HEK293 (cell line): Measurements from ENCODE around the gene SUPT3H.

Source experiments
- CTCF ChIA-PET: fragments of 350-600 bp; formaldehyde crosslinking; extraction: SDS; loops from one replicate; lab custom pipeline; 2021; ENCODE audit warnings: antibody characterized with exemption; lab: Yijun Ruan, JAX
- POLR2A ChIA-PET: fragments of 300-600 bp; formaldehyde crosslinking; extraction: SDS; loops from one replicate; lab custom pipeline; 2020; ENCODE audit warnings: antibody characterized with exemption, inconsistent platforms; lab: Yijun Ruan, JAX
- H3K27ac ChIP-seq: fragments of 200-500 bp; sonication (Bioruptor generic); 2 replicates; pipeline ENCODE4 v1.5.1; 2014; ENCODE audit warnings: low read depth, low read length, control low read depth, inconsistent platforms; ENCODE audit errors: extremely low read depth
- H3K36me3 ChIP-seq, 2 experiments: fragments of 200-500 bp in 1 of 2; sonication (Bioruptor generic) in 1 of 2; 1 replicate in 1 of 2; 2 replicates in 1 of 2; pipeline ENCODE4 v1.5.1; 2014 to 2017; ENCODE audit warnings: inconsistent platforms in 2 of 2, low read length in 2 of 2; ENCODE audit not compliant: control insufficient read depth in 2 of 2, insufficient read depth in 1 of 2
- H3K4me1 ChIP-seq: fragments of 200-500 bp; sonication (Bioruptor generic); 2 replicates; pipeline ENCODE4 v1.5.1; 2014; ENCODE audit warnings: mild to moderate bottlenecking, low read length, inconsistent platforms; ENCODE audit not compliant: control insufficient read depth, insufficient read depth
- H3K4me3 ChIP-seq: 2 replicates; pipeline ENCODE4 v1.5.1; 2011; ENCODE audit warnings: low read depth, mild to moderate bottlenecking, control low read depth, low read length, moderate library complexity
- H3K9me3 ChIP-seq: fragments of 200-500 bp; sonication (Bioruptor generic); 2 replicates; pipeline ENCODE4 v1.5.1; 2014; ENCODE audit warnings: low read depth, low read length, inconsistent platforms; ENCODE audit not compliant: control insufficient read depth, insufficient read depth
- HOXC10 ChIP-seq: sonication (generic); formaldehyde crosslinking; IDR thresholded peaks from 2 replicates; pipeline ENCODE4 v1.8.1; 2023; ENCODE audit warnings: mild to moderate bottlenecking, missing genetic modification reagents
- OVOL3 ChIP-seq: fragments of 450-650 bp; formaldehyde crosslinking; IDR thresholded peaks from 2 replicates; pipeline ENCODE4 v1.5.1; 2016; ENCODE audit warnings: missing biosample characterization, missing genetic modification characterization
- SCRT2 ChIP-seq: fragments of 450-650 bp; formaldehyde crosslinking; IDR thresholded peaks from 2 replicates; pipeline ENCODE4 v1.5.1; 2016; ENCODE audit warnings: missing biosample characterization, missing genetic modification characterization
- TRIM28 ChIP-seq: IDR thresholded peaks from 2 replicates; pipeline ENCODE4 v1.6.1; 2011; ENCODE audit warnings: low read length, control low read depth, borderline replicate concordance
- ZBTB48 ChIP-seq: fragments of 450-650 bp; formaldehyde crosslinking; IDR thresholded peaks from 2 replicates; pipeline ENCODE4 v1.5.1; 2016; ENCODE audit warnings: missing biosample characterization, missing genetic modification characterization
- ZNF2 ChIP-seq: fragments of 450-650 bp; formaldehyde crosslinking; IDR thresholded peaks from 2 replicates; pipeline ENCODE4 v1.5.1; 2016; ENCODE audit warnings: missing biosample characterization, missing genetic modification characterization
- ZNF274 ChIP-seq, 2 experiments: fragments of 200-500 bp in 1 of 2; fragments of 450-650 bp in 1 of 2; sonication (Bioruptor generic) in 1 of 2; formaldehyde crosslinking in 1 of 2; IDR thresholded peaks; 2 replicates each; pipeline versions ENCODE4 v1.5.1 to v1.6.1; 2014 to 2016; ENCODE audit warnings: borderline replicate concordance in 1 of 2, inconsistent platforms in 1 of 2, low read length in 1 of 2, missing biosample characterization in 1 of 2, missing genetic modification characterization in 1 of 2
- ZNF302 ChIP-seq: fragments of 450-650 bp; formaldehyde crosslinking; IDR thresholded peaks from 2 replicates; pipeline ENCODE4 v1.5.1; 2016; ENCODE audit warnings: missing biosample characterization, missing genetic modification characterization, low read depth
- ZNF354C ChIP-seq: fragments of 450-650 bp; formaldehyde crosslinking; IDR thresholded peaks from 2 replicates; pipeline ENCODE4 v1.5.1; 2016; ENCODE audit warnings: missing biosample characterization, missing genetic modification characterization, low read depth, borderline replicate concordance
- ZNF548 ChIP-seq: fragments of 450-650 bp; formaldehyde crosslinking; IDR thresholded peaks from 2 replicates; pipeline ENCODE4 v1.5.1; 2016; ENCODE audit warnings: missing biosample characterization, missing genetic modification characterization
- ZNF558 ChIP-seq: fragments of 450-650 bp; formaldehyde crosslinking; IDR thresholded peaks from 2 replicates; pipeline ENCODE4 v1.5.1; 2016; ENCODE audit warnings: missing biosample characterization, missing genetic modification characterization
- ZNF585B ChIP-seq: fragments of 450-650 bp; formaldehyde crosslinking; IDR thresholded peaks from 2 replicates; pipeline ENCODE4 v1.5.1; 2016; ENCODE audit warnings: missing biosample characterization, missing genetic modification characterization
- ZNF600 ChIP-seq: fragments of 450-650 bp; formaldehyde crosslinking; IDR thresholded peaks from 2 replicates; pipeline ENCODE4 v1.5.1; 2016; ENCODE audit warnings: missing biosample characterization, missing genetic modification characterization
- ZNF658 ChIP-seq: fragments of 450-650 bp; formaldehyde crosslinking; IDR thresholded peaks from 2 replicates; pipeline ENCODE4; 2016; ENCODE audit warnings: missing biosample characterization, missing genetic modification characterization
- ZNF701 ChIP-seq: fragments of 450-650 bp; formaldehyde crosslinking; IDR thresholded peaks from 2 replicates; pipeline ENCODE4 v1.5.1; 2016; ENCODE audit warnings: missing biosample characterization, missing genetic modification characterization
- TF ChIP-seq, protein P1 (sequence below): fragments of 450-650 bp; formaldehyde crosslinking; IDR thresholded peaks from 2 replicates; pipeline ENCODE4 v1.5.1; 2016; ENCODE audit warnings: missing biosample characterization, missing genetic modification characterization
- TF ChIP-seq, protein P2 (sequence below): fragments of 450-650 bp; formaldehyde crosslinking; IDR thresholded peaks from 2 replicates; pipeline ENCODE4; 2016; ENCODE audit warnings: missing biosample characterization, missing genetic modification characterization
- TF ChIP-seq, protein P3 (sequence below): fragments of 450-650 bp; formaldehyde crosslinking; IDR thresholded peaks from 2 replicates; pipeline ENCODE4 v1.5.1; 2016; ENCODE audit warnings: missing biosample characterization, missing genetic modification characterization
- TF ChIP-seq, protein P4 (sequence below): fragments of 450-650 bp; IDR thresholded peaks from 2 replicates; pipeline ENCODE4 v1.5.1; 2018; ENCODE audit warnings: missing biosample characterization, mild to moderate bottlenecking, missing genetic modification characterization

SUPT3H gene

DNA sequence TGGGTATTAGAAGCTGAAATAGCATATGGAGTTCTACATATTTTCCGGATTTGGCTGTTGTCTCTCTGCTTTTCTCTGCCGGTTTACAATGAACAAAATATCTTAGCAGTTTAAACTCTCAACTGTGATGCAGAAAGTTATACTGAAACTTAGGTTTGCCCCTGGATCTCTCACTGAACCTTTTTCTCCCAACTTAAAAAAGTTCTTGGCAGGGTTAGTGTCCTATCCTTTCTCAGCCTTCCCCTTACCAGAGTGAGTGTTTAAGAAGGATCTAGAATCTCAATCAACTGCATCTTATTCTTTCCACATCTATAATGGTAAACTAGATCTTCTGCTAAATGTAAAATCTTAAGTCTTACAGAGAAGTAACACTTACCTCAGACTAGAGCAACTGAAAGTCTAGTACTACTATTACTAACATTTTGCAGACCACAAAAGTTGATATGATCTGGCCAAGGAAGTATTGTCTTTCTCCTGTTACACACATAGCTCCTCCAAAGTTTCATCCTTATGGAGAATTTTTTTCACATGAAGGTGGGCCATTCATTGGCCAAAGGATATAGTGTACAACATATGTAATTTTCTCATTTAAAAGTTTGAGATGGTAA lies 441.9 kb downstream of the SUPT3H start:
- Histone ChIP-seq H3K36me3 (no peaks in the 10 kb centered on the region), H3K9me3 (no peaks in the 10 kb centered on the region), H3K4me1 (no peaks in the 10 kb centered on the region), H3K4me3 (no peak overlapping the region), H3K27ac (no peak overlapping the region)
- ChIA-PET CTCF (no interaction called here), POLR2A (no interaction called here)
- no peak for TF ChIP-seq ZNF302

DNA sequence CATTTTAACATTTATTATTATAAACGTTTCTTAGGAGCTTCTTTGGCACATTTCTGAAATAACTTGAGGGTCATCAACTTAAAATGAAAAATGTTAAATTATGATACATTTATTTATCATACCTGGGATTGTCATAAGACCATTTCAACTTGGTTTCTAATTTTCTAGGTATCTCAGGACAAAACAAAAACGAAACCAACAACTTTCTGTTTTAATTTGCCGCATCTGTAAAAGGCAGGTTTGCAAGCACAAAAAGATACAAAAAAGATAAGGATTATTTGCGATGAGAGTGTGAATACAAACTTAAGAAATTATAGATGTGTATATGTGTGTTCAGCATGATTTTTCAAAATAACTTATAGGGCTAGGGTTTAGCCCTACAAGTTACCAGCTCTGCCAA lies 444.6 kb downstream of the SUPT3H start:
- H3K9me3 ChIP-seq: no peaks in the 10 kb centered on the region
- H3K36me3 ChIP-seq: no peaks in the 10 kb centered on the region
- POLR2A ChIA-PET: no interaction called here
- no peak overlapping the region for H3K27ac ChIP-seq
- CTCF ChIA-PET: interaction anchor here (1.1 kb wide), 1 partner anchor 277 kb away, joined by 3 read pairs; no protein-coding TSS in a partner anchor
- TF ChIP-seq, protein P1, sequence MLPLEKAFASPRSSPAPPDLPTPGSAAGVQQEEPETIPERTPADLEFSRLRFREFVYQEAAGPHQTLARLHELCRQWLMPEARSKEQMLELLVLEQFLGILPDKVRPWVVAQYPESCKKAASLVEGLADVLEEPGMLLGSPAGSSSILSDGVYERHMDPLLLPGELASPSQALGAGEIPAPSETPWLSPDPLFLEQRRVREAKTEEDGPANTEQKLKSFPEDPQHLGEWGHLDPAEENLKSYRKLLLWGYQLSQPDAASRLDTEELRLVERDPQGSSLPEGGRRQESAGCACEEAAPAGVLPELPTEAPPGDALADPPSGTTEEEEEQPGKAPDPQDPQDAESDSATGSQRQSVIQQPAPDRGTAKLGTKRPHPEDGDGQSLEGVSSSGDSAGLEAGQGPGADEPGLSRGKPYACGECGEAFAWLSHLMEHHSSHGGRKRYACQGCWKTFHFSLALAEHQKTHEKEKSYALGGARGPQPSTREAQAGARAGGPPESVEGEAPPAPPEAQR (tag by site-specific recombination): no peak
- no peak for TF ChIP-seq HOXC10 (CRISPR knock-in tag)
- TF ChIP-seq, protein P2, sequence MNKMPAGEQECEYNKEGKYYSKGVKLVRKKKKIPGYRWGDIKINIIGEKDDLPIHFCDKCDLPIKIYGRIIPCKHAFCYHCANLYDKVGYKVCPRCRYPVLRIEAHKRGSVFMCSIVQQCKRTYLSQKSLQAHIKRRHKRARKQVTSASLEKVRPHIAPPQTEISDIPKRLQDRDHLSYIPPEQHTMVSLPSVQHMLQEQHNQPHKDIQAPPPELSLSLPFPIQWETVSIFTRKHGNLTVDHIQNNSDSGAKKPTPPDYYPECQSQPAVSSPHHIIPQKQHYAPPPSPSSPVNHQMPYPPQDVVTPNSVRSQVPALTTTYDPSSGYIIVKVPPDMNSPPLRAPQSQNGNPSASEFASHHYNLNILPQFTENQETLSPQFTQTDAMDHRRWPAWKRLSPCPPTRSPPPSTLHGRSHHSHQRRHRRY (tag by site-specific recombination): no peak
- TF ChIP-seq ZNF701 (tag by site-specific recombination): no peak
- no peaks in the 10 kb centered on the region for H3K4me1 ChIP-seq
- H3K4me3 ChIP-seq: no peak overlapping the region

DNA sequence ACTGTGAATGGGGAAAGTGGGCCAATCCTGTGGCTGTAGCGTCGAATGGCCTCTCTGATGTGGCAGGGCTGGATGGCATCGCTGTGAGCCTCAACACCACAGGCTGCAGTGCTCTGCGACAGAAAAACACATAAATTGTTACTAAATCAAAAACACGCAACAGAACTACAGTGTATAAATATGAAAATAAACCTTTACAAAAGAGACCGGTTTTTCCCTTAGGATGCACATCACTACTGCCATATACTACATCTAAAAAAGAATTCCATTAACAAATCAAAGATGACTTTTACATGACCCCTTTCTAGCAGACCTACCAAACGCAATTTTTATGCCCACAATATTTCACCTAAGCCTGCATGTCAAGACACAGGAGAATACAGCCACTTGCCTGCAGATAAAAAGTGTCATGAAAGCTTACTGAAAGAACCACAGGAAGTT lies 445.1 kb downstream of the SUPT3H start:
- ChIA-PET POLR2A (no interaction called here), CTCF (interaction anchor here (1.1 kb wide), 1 partner anchor 277 kb away, joined by 3 read pairs; no protein-coding TSS in a partner anchor)
- no peaks in the 10 kb centered on the region for H3K4me1 ChIP-seq
- TF ChIP-seq ZBTB48 (tag by site-specific recombination): no peak
- no peak for TF ChIP-seq SCRT2 (tag by site-specific recombination)
- TF ChIP-seq ZNF585B (tag by site-specific recombination): no peak
- no peak for TF ChIP-seq TRIM28
- TF ChIP-seq, protein P3, sequence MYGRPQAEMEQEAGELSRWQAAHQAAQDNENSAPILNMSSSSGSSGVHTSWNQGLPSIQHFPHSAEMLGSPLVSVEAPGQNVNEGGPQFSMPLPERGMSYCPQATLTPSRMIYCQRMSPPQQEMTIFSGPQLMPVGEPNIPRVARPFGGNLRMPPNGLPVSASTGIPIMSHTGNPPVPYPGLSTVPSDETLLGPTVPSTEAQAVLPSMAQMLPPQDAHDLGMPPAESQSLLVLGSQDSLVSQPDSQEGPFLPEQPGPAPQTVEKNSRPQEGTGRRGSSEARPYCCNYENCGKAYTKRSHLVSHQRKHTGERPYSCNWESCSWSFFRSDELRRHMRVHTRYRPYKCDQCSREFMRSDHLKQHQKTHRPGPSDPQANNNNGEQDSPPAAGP (tag by site-specific recombination): no peak
- TF ChIP-seq, protein P4, sequence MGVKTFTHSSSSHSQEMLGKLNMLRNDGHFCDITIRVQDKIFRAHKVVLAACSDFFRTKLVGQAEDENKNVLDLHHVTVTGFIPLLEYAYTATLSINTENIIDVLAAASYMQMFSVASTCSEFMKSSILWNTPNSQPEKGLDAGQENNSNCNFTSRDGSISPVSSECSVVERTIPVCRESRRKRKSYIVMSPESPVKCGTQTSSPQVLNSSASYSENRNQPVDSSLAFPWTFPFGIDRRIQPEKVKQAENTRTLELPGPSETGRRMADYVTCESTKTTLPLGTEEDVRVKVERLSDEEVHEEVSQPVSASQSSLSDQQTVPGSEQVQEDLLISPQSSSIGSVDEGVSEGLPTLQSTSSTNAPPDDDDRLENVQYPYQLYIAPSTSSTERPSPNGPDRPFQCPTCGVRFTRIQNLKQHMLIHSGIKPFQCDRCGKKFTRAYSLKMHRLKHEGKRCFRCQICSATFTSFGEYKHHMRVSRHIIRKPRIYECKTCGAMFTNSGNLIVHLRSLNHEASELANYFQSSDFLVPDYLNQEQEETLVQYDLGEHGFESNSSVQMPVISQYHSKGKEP: no peak
- TF ChIP-seq ZNF2 (tag by site-specific recombination): no peak
- TF ChIP-seq ZNF600 (tag by site-specific recombination): no peak
- TF ChIP-seq OVOL3: no peak
- TF ChIP-seq ZNF658: no peak
- TF ChIP-seq ZNF548 (tag by site-specific recombination): no peak
- no peak for TF ChIP-seq ZNF354C
- TF ChIP-seq ZNF558 (tag by site-specific recombination): no peak
- TF ChIP-seq ZNF274 (IDR thresholded peaks at IDR 0.05; ENCODE audit: low read length): no peak
- no peak for TF ChIP-seq ZNF274 (tag by site-specific recombination; IDR thresholded peaks at IDR 0.05; ENCODE audit: borderline replicate concordance)
- TF ChIP-seq, all 188 proteins: peak for 0
- H3K27ac ChIP-seq: no peak overlapping the region
- H3K36me3 ChIP-seq: no peaks in the 10 kb centered on the region
- no peak overlapping the region for H3K4me3 ChIP-seq
- H3K9me3 ChIP-seq: no peaks in the 10 kb centered on the region
